Astrocyte (in vitro differentiated cells and primary cell): ENCODE data around the gene ANLN. TPM values are rescaled to one million over a fixed set of nuclear protein-coding genes. Genes with fewer than 3 reads are reported as not detected.

Source experiments
- DNase-seq: peaks from one replicate; pipeline ENCODE4 v3.0.0-alpha.2; 2010; ENCODE audit warnings: low read depth
- FAIRE-seq: peaks from 2 replicates; lab custom pipeline; 2011; peaks lifted over from hg19 to GRCh38; lab: Jason Lieb, UNC
- H2AFZ ChIP-seq: 2 replicates; pipeline ENCODE4 v1.6.0; 2012; ENCODE audit warnings: low read depth, low read length, inconsistent platforms
- H3K27ac ChIP-seq: 2 replicates; pipeline ENCODE4 v1.5.1; 2011; ENCODE audit warnings: low read depth, low read length, inconsistent platforms
- H3K27me3 ChIP-seq: 2 replicates; pipeline ENCODE4 v1.6.0; 2011; ENCODE audit warnings: low read length, inconsistent platforms; ENCODE audit not compliant: insufficient read depth
- H3K36me3 ChIP-seq: 2 replicates; pipeline ENCODE4 v1.5.1; 2011; ENCODE audit warnings: low read length, inconsistent platforms; ENCODE audit not compliant: insufficient read depth
- H3K4me1 ChIP-seq: 2 replicates; pipeline ENCODE4 v1.5.1; 2011; ENCODE audit warnings: low read length, inconsistent platforms; ENCODE audit not compliant: insufficient read depth
- H3K4me2 ChIP-seq: 2 replicates; pipeline ENCODE4 v1.6.0; 2012; ENCODE audit warnings: low read length, inconsistent platforms
- H3K4me3 ChIP-seq: 2 replicates; pipeline ENCODE4 v1.5.1; 2011; ENCODE audit warnings: low read depth, mild to moderate bottlenecking, low read length, inconsistent platforms; ENCODE audit not compliant: insufficient read depth
- H3K79me2 ChIP-seq: 2 replicates; pipeline ENCODE4 v1.6.0; 2012; ENCODE audit warnings: mild to moderate bottlenecking, low read length, inconsistent platforms; ENCODE audit not compliant: insufficient read depth
- H3K9ac ChIP-seq: 2 replicates; pipeline ENCODE4 v1.6.0; 2012; ENCODE audit warnings: mild to moderate bottlenecking, low read length, inconsistent platforms
- H3K9me3 ChIP-seq: 2 replicates; pipeline ENCODE4 v1.5.1; 2012; ENCODE audit warnings: low read depth, mild to moderate bottlenecking, low read length, inconsistent platforms; ENCODE audit not compliant: insufficient read depth
- H4K20me1 ChIP-seq: 2 replicates; pipeline ENCODE4 v1.6.0; 2012; ENCODE audit warnings: low read length, inconsistent platforms; ENCODE audit not compliant: insufficient read depth
- H3K27ac Mint-ChIP-seq: one replicate; pipeline ENCODE4 v1.8.0; 2021; ENCODE audit warnings: mild to moderate bottlenecking, mixed read lengths; ENCODE audit not compliant: unreplicated experiment
- H3K27me3 Mint-ChIP-seq: one replicate; pipeline ENCODE4 v1.8.0; 2021; ENCODE audit warnings: low read depth, mixed read lengths; ENCODE audit not compliant: unreplicated experiment
- H3K36me3 Mint-ChIP-seq: one replicate; pipeline ENCODE4 v1.8.0; 2021; ENCODE audit warnings: low read depth, mixed read lengths; ENCODE audit not compliant: unreplicated experiment
- H3K4me1 Mint-ChIP-seq: one replicate; pipeline ENCODE4 v1.8.0; 2021; ENCODE audit warnings: low read depth, mixed read lengths; ENCODE audit not compliant: unreplicated experiment
- H3K4me3 Mint-ChIP-seq: one replicate; pipeline ENCODE4 v1.8.0; 2021; ENCODE audit warnings: mild to moderate bottlenecking, moderate library complexity, mixed read lengths; ENCODE audit not compliant: unreplicated experiment
- H3K9me3 Mint-ChIP-seq: one replicate; pipeline ENCODE4 v1.8.0; 2021; ENCODE audit warnings: mild to moderate bottlenecking, mixed read lengths; ENCODE audit not compliant: unreplicated experiment
- EZH2 ChIP-seq: IDR thresholded peaks from 2 replicates; pipeline ENCODE4 v1.6.1; 2012; ENCODE audit warnings: mild to moderate bottlenecking, low read length, inconsistent platforms; ENCODE audit not compliant: insufficient read depth
- total RNA-seq: library from RNA; stranded (reverse); gene quantifications from 2 replicates; pipeline ENCODE4 v1.2.1, GENCODE V29; 2021
- TF ChIP-seq, protein P1 (sequence below): IDR thresholded peaks from 2 replicates; pipeline ENCODE4 v1.5.1; 2011; ENCODE audit warnings: low read depth, mild to moderate bottlenecking, inconsistent platforms, low read length, moderate library complexity; ENCODE audit not compliant: insufficient read depth

Gene ANLN
- total RNA-seq, 1 donor from 2014 or later: 20.4 TPM

DNA sequence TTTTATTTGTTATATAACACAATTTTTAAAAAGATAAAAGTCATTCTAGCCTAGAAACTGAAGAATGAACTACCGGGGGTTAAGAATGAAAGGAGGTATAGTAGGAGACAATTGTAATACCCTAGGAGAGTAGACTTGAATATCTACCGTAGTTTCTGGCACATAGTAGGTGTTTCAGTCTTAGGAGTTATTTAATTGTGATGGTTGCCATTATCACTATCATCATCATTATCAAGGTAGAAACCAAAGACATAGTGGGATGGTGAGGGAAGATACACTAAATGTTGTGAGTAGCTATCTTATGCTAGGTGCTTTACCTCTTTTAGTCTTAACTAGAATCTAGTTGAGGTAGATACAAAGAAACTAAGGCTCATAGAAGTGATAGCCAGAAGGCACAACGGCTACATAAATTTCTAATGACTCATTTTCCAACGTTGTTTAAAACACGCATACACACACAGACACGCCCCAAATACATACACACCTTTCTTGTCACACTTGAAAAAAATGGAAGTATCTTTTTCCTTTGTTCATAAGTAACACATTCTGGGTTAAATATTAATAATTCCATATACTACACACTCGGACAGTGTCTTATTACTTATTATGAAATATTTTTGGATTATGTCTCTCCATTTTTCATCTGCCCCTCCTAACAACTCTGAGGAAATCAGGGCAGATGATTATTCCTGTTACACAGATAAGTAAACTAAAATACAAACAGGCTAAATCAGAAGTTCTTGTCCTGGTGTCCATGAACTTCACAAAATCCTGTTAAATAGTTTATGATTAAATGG, 2.0 kb upstream of the ANLN start:
- H3K4me2 ChIP-seq: no peak overlapping the region
- DNase-seq: no peak
- H3K9ac ChIP-seq: no peak overlapping the region
- H4K20me1 ChIP-seq: no peaks in the 10 kb centered on the region
- H3K9me3 ChIP-seq: no peaks in the 10 kb centered on the region
- no peak overlapping the region for H3K4me3 ChIP-seq
- H2AFZ ChIP-seq: no peak overlapping the region
- Mint-ChIP-seq H3K27me3 (no peaks in the 10 kb centered on the region), H3K4me3 (no peak overlapping the region), H3K9me3 (no peaks in the 10 kb centered on the region), H3K27ac (no peak overlapping the region), H3K4me1 (peaks cover 13% of the 10 kb centered on the region), H3K36me3 (no peaks in the 10 kb centered on the region)
- no peaks in the 10 kb centered on the region for H3K36me3 ChIP-seq
- no peaks in the 10 kb centered on the region for H3K27me3 ChIP-seq
- FAIRE-seq: no peak
- H3K27ac ChIP-seq: no peak overlapping the region
- peaks cover 30% of the 10 kb centered on the region for H3K79me2 ChIP-seq
- TF ChIP-seq, protein P1, sequence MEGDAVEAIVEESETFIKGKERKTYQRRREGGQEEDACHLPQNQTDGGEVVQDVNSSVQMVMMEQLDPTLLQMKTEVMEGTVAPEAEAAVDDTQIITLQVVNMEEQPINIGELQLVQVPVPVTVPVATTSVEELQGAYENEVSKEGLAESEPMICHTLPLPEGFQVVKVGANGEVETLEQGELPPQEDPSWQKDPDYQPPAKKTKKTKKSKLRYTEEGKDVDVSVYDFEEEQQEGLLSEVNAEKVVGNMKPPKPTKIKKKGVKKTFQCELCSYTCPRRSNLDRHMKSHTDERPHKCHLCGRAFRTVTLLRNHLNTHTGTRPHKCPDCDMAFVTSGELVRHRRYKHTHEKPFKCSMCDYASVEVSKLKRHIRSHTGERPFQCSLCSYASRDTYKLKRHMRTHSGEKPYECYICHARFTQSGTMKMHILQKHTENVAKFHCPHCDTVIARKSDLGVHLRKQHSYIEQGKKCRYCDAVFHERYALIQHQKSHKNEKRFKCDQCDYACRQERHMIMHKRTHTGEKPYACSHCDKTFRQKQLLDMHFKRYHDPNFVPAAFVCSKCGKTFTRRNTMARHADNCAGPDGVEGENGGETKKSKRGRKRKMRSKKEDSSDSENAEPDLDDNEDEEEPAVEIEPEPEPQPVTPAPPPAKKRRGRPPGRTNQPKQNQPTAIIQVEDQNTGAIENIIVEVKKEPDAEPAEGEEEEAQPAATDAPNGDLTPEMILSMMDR: no peak
- peaks cover 13% of the 10 kb centered on the region for H3K4me1 ChIP-seq

DNA sequence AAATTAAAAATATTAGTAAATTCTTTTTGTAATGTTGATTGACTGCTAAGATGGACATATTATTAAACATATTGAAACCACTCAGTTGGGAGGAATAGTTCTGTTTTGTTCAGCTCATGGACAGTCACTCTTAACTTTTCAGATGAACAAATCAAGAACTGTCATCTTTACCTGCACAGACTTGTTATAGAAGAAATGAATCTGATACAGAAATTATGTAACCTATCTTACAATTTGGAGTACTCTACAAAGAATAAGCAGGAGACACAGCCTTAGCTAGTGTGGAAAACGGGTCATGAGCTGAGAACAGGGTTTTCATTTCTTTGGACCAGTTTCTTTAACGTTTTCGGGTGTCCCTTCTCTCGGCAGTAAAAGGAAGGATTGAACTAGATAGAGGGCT, 1.2 kb upstream of the ANLN start:
- Histone ChIP-seq H3K4me2 (no peak overlapping the region), H3K9me3 (no peaks in the 10 kb centered on the region), H2AFZ (no peak overlapping the region), H3K4me3 (no peak overlapping the region), H3K4me1 (peaks cover 18% of the 10 kb centered on the region), H3K27me3 (no peaks in the 10 kb centered on the region), H3K79me2 (peaks cover 37% of the 10 kb centered on the region), H3K36me3 (no peaks in the 10 kb centered on the region), H3K9ac (no peak overlapping the region), H3K27ac (no peak overlapping the region), H4K20me1 (no peaks in the 10 kb centered on the region)
- H3K4me3 Mint-ChIP-seq: peak overlapping the region; percentile 24
- no peaks in the 10 kb centered on the region for H3K27me3 Mint-ChIP-seq
- DNase-seq (no peak), FAIRE-seq (no peak)
- no peaks in the 10 kb centered on the region for H3K9me3 Mint-ChIP-seq
- TF ChIP-seq, protein P1: no peak
- TF ChIP-seq EZH2: no peak
- H3K4me1 Mint-ChIP-seq: peaks cover 20% of the 10 kb centered on the region
- no peaks in the 10 kb centered on the region for H3K36me3 Mint-ChIP-seq
- H3K27ac Mint-ChIP-seq: no peak overlapping the region
